GM21367 (cell line): Measurements from ENCODE around the gene DPP6.

Experiments
- ATAC-seq: cut with Tn5 transposase; IDR thresholded peaks from one replicate; pipeline ENCODE4 v1.9.1; 2021; ENCODE audit not compliant: unreplicated experiment

Gene DPP6

DNA sequence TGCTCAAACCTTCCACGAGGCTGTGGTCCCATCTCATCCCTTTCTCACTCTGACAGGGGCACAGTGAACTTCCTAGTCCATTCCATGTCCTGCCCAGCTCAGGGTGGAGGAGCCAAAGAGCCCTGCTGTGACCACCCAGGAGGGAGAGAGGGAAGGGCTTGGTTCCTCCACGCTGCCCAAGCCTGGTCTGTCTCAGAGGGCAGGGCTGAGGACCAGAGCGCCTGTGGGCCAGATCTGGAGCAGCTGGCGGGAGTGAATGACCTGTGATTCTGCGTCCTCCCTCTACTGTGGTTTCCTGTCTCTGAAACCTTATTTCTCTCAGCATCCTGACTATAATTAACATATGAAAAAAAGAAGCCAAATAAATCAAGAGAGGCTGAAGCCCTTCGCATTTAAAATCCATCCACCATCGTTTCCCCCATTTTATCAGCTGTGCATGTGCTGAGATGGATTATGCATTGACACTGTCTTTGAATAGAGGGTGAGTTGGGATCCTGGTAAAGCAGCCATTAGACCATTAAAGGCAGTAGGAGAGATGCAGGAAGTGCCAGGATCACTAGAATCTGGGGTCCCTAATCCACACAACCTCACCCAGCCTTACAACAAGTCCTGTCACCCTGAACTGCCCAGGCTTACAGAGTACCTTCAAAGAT lies 165.6 kb downstream of the DPP6 start:
- ATAC-seq, result no peak

GRCh38 chr7:154231732-154232131 lies 179.5 kb downstream of the DPP6 start:
- no peak for ATAC-seq

GRCh38 chr7:154232700-154233099 lies 180.5 kb downstream of the DPP6 start:
- no peak for ATAC-seq

DNA sequence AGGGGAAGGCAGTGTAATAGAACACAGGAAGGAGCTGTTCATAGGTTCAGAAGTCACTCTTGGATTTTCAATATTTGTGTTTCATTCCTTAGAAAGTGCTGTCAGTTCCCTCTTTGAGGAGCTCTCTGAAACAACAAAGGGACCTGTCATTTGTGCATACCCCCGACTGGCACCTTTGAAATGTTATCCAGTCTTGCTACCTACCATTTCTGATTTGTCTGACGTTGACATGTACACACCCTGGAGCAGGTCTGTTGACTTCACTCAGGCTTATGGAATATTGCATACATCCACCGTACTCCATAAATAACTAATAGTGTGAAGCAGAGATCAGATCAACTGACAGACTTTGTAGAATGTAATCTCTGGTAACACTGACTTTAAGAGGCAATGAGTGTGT lies 189.8 kb downstream of the DPP6 start:
- ATAC-seq, result no peak

DNA sequence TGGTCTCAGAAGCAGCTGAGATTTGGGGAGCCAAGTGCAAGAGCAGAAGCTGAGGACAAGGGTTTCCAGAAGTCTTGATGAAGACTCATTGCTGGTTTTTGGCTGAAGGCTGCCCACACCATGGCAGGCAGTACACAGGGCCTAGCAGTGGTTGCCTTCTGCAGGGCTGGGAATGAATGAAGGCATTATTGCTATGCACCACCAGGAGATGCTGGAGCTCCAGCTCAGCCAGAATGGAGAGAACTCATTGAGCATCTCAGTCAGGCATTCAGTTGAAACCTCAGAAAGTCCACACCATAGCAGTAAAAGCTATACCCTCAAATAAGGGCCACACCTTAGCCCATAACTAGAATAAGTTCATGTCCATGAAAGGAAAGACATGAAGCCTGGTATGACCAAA lies 190.5 kb downstream of the DPP6 start:
- no peak for ATAC-seq

GRCh38 chr7:154252046-154252445 lies 199.8 kb downstream of the DPP6 start:
- ATAC-seq, result no peak

- ATAC-seq, result no peak
These were observed 201.6 kb downstream of the DPP6 start for GRCh38 chr7:154253810-154254209.

DNA sequence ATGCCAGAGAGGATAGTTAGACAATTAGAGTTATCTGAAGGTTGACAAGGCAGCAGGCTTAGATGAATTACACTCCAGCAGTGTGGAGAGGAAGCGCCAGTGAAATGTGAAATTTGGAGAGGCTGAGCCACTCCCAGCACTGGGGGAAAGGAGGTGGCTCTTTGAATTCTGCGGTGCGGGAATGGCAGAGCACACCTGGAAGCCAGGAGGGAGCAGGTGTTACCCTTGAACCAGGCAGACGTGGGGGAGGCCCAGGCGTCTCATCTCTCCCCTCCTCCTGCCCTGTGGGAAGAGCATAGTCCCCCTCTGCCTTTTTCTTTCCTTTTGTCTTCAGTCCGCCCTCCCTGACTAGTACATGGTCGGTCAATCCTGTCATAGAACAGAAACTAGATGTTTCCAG lies 203.1 kb downstream of the DPP6 start:
- no peak for ATAC-seq

- no peak for ATAC-seq
These were observed 204.0 kb downstream of the DPP6 start for GRCh38 chr7:154256150-154256549.

DNA sequence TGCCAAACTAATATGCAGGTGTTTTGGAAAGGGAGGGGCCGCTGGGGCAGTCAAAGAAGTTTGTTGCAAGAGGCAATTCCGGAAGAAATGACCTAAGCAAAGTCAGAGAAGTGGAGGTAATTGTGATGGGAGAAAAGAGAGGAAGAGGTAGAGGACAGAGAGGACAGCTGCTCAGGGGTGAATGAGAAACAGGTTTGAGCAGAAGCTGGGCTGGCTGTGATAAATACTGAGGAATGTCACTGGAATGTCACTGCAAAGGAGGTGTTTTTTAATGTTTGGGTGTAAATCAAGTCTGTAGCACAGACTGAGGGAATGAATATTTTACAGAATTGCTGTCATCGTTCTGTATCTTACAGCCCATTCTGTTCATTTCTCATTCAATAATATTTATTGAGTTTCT lies 207.2 kb downstream of the DPP6 start:
- ATAC-seq, result no peak

- ATAC-seq, result no peak
These were observed 235.2 kb downstream of the DPP6 start for GRCh38 chr7:154287356-154287755.

- ATAC-seq, result no peak
These were observed 236.9 kb downstream of the DPP6 start for GRCh38 chr7:154289119-154289518.

DNA sequence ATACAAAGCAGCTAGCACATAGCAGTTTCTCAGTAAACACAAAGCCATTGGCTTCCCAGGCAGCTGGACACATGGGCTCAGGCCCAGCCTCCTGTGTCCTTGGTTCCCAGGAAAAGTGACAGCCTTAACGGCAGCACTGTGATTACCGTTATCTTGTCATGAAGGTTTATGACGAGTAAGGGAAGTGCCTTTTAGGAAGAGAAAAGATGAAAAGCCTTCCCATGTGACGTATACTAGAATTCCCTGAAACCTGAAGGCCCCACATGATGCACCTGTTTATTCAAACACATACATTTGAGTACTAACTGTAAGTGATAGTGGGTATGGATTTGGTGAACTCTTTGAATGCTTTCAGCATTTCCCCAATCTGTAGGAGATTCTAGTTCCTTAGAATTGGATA lies 244.2 kb downstream of the DPP6 start:
- no peak for ATAC-seq

DNA sequence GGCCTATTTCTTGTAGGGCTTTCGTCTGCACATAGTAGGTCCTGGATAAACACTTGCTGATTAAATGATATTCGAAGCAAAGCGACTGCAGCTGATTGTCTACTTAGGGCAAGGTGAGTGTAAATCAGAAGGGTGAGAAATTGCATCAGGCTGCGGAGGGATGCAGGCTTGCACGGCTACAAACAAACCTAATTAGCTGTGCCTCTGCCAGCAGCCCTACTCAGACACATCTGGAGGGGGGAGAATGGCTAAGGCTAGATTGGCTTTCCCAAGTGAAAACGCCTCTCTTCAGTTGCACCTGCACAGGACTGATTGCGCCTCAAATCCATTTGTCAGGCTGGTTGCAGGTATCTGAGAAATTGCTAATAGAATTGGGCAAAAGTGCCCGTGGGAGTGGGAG lies 247.5 kb downstream of the DPP6 start:
- ATAC-seq, result no peak

- ATAC-seq, result no peak
These were observed 250.2 kb downstream of the DPP6 start for GRCh38 chr7:154302380-154302779.

DNA sequence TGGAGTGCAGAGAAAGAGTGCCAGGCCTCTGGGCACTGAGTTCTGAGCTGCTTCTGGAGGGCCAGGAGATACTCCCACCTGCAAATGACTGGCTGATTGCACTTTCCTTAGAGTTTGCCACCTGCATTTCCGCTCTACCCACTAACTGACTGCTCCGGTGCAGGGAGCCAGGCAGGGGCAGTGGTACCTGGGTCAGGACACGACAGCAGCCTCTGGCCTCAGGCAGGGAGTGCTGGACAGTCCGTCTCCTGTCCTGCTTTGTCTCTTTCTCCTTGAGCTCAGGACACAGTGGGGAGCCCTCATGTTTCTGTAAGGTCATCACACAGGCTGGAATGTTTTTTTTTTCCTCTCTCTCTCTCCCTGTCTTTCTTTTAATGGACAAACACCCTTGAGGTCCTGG lies 252.0 kb downstream of the DPP6 start:
- no peak for ATAC-seq

GRCh38 chr7:154304740-154305700 lies 252.8 kb downstream of the DPP6 start:
- ATAC-seq, result no peak

DNA sequence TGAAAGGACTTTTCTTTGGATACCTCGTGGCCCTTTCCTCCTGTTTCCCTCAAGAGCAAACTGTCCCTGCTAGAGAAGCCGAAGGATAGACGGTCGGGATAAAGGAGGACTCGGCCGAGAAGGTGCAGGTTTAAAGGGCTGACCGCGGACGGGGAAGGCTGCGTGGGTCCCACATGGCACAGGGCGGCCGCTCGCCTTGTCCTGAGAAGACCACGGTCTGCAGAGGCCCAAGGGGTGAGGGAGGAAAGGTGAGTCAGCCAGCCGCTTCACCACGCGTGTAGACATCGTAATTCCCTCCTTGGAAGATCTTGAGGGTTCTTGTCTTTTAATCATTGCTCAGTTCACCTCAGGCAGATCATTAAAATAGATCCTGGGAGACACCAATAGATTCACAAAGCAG lies 253.8 kb downstream of the DPP6 start:
- ATAC-seq, result no peak

DNA sequence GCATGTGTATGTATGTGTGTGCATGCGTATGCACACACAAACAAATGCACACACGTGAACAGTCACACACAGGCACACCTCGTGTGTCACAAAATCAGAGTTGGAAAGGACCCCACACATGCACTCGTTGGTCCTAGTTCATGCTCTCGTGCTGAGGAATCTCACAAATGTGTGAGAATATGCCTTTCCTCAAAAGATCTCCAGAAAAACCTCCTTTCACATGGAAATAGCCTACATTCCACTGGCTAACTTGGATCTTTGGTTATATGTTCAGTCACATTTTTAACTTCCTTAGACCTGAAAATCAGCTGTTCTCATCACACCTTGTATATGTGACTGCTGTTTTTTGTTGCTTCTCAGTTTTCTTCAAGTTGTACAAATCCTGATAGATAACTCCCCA lies 256.7 kb downstream of the DPP6 start:
- no peak for ATAC-seq

DNA sequence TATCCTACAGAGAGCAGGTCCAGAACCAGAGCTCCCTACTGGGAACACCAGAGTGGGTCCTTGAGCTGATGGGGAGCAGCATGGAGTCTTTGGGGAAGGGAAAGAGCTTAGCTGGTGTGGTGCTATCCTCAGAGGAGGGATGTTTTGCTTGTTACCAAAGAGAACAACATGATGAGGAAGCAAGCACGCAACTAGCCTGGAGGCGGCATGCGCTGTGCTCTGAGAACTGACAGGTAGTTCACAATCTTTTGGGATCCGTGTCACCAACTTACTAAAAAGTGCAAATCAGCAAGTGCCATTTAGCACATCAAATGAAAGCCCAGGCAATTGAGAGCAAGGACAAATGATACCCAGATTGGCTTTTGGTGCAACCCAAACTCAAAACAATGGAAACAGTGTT lies 257.9 kb downstream of the DPP6 start:
- no peak for ATAC-seq

- no peak for ATAC-seq
These were observed 272.0 kb downstream of the DPP6 start for GRCh38 chr7:154324196-154324595.

DNA sequence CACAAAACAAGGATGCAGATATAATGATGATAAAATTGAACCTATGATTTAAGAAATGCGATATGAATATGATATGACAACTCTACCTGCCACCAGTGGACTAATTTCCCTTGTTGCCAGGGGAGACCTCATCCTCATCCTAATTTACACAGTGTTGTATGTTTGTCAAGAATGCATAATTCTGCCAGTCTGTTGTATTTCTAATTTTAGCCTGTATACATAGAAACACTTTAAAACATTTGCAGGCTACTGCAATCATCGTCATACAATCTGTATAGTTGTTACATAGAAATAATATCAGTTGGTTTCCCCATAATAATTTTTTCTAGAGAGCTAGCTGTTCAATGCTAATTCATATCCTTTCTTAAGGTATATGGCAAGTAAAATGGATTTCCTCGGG lies 274.2 kb downstream of the DPP6 start:
- ATAC-seq, result no peak
